MM.1S (cell line): Measurements from ENCODE around the gene LRRC27.

ENCODE experiments used
- DNase-seq: peaks from one replicate; pipeline ENCODE4 v3.0.0-alpha.2; 2015
- H2AFZ ChIP-seq: fragments of 300-600 bp; sonication (generic); 2 replicates; pipeline ENCODE4 v1.6.0; 2016; ENCODE audit warnings: antibody characterized with exemption, low read length
- H3F3A ChIP-seq: fragments of 300-600 bp; sonication (generic); 2 replicates; pipeline ENCODE4 v1.6.1; 2016; ENCODE audit warnings: mild to moderate bottlenecking, antibody characterized with exemption, low read length, moderate library complexity, mixed read lengths; ENCODE audit not compliant: insufficient read depth
- H3K27ac ChIP-seq: fragments of 300-600 bp; sonication (generic); 2 replicates; pipeline ENCODE4 v1.5.1; 2016; ENCODE audit warnings: mild to moderate bottlenecking, low read length
- H3K27me3 ChIP-seq: fragments of 300-600 bp; sonication (generic); replicated peaks from 2 replicates; pipeline ENCODE4 v1.6.0; 2016; ENCODE audit warnings: low read length; ENCODE audit not compliant: insufficient read depth
- H3K36me3 ChIP-seq: fragments of 300-600 bp; sonication (generic); replicated peaks from 2 replicates; pipeline ENCODE4 v1.6.1; 2016; ENCODE audit warnings: mild to moderate bottlenecking, low read length, mixed read lengths; ENCODE audit not compliant: insufficient read depth
- H3K4me1 ChIP-seq: fragments of 300-600 bp; sonication (generic); 2 replicates; pipeline ENCODE4 v1.6.1; 2016; ENCODE audit warnings: low read length, mixed read lengths
- H3K4me2 ChIP-seq: fragments of 300-600 bp; sonication (generic); 2 replicates; pipeline ENCODE4 v1.6.0; 2016; ENCODE audit warnings: low read depth, low read length
- H3K4me3 ChIP-seq: fragments of 300-600 bp; sonication (generic); 2 replicates; pipeline ENCODE4 v1.5.1; 2016; ENCODE audit warnings: low read length, mixed read lengths
- H3K79me2 ChIP-seq: fragments of 300-600 bp; sonication (generic); 2 replicates; pipeline ENCODE4 v1.6.1; 2016; ENCODE audit warnings: mixed run types, low read length, mixed read lengths
- H3K9ac ChIP-seq: fragments of 300-600 bp; sonication (generic); 2 replicates; pipeline ENCODE4 v1.6.1; 2016; ENCODE audit warnings: low read length, mixed read lengths
- H3K9me2 ChIP-seq: fragments of 300-600 bp; sonication (generic); replicated peaks from 2 replicates; pipeline ENCODE4 v1.6.1; 2016; ENCODE audit warnings: mild to moderate bottlenecking, low read length, mixed read lengths; ENCODE audit not compliant: insufficient read depth
- H3K9me3 ChIP-seq: fragments of 300-600 bp; sonication (generic); replicated peaks from 2 replicates; pipeline ENCODE4 v1.6.1; 2016; ENCODE audit warnings: mild to moderate bottlenecking, low read length, mixed read lengths; ENCODE audit not compliant: insufficient read depth
- H4K20me1 ChIP-seq: fragments of 300-600 bp; sonication (generic); 2 replicates; pipeline ENCODE4 v1.6.1; 2016; ENCODE audit warnings: mild to moderate bottlenecking, low read length, moderate library complexity, mixed read lengths; ENCODE audit not compliant: insufficient read depth
- CTCF ChIP-seq: fragments of 300-600 bp; sonication (generic); IDR thresholded peaks from 2 replicates; pipeline ENCODE4 v1.5.1; 2016; ENCODE audit warnings: antibody characterized with exemption, low read length, mixed read lengths
- EZH2 ChIP-seq: fragments of 300-600 bp; sonication (generic); optimal IDR thresholded peaks from 2 replicates; pipeline ENCODE3; 2017; ENCODE audit warnings: low read depth, mild to moderate bottlenecking, antibody characterized with exemption, low read length, mixed read lengths
- EZH2phosphoT487 ChIP-seq: fragments of 300-600 bp; sonication (generic); IDR thresholded peaks from 2 replicates; pipeline ENCODE4 v1.6.1; 2018; ENCODE audit warnings: antibody characterized with exemption, low read length

LRRC27 gene

GRCh38 chr10:132342553-132342952 is 10.6 kb downstream of the LRRC27 start:
- Histone ChIP-seq H3K4me1 (no peaks in the 10 kb centered on the region), H3K36me3 (no peaks in the 10 kb centered on the region), H3K9me2 (no peaks in the 10 kb centered on the region), H3K4me3 (no peak overlapping the region), H3K27ac (no peak overlapping the region), H3F3A (no peaks in the 10 kb centered on the region), H3K4me2 (no peak overlapping the region), H2AFZ (no peak overlapping the region), H3K9me3 (no peaks in the 10 kb centered on the region), H3K79me2 (no peaks in the 10 kb centered on the region), H3K9ac (no peak overlapping the region), H4K20me1 (no peaks in the 10 kb centered on the region), H3K27me3 (no peaks in the 10 kb centered on the region)
- DNase-seq: no peak
- TF ChIP-seq EZH2 (no peak), EZH2phosphoT487 (no peak), CTCF (no peak)

GRCh38 chr10:132344386-132344785 is 12.4 kb downstream of the LRRC27 start:
- TF ChIP-seq EZH2phosphoT487: no peak
- no peak for TF ChIP-seq EZH2
- no peak for TF ChIP-seq CTCF
- no peak for DNase-seq
- no peaks in the 10 kb centered on the region for H3K36me3 ChIP-seq

GRCh38 chr10:132345345-132345744 is 13.4 kb downstream of the LRRC27 start:
- Histone ChIP-seq H3K4me3 (no peak overlapping the region), H3K9me3 (no peaks in the 10 kb centered on the region), H3K79me2 (no peaks in the 10 kb centered on the region), H3F3A (no peaks in the 10 kb centered on the region), H3K4me2 (no peak overlapping the region), H3K4me1 (no peaks in the 10 kb centered on the region), H2AFZ (no peak overlapping the region), H3K9me2 (no peaks in the 10 kb centered on the region), H4K20me1 (no peaks in the 10 kb centered on the region), H3K27me3 (no peaks in the 10 kb centered on the region), H3K36me3 (no peaks in the 10 kb centered on the region), H3K9ac (no peak overlapping the region), H3K27ac (no peak overlapping the region)
- TF ChIP-seq EZH2phosphoT487 (no peak), EZH2 (no peak), CTCF (no peak)
- no peak for DNase-seq

More at GRCh38 chr10:132344386-132344785, 12.4 kb downstream of the LRRC27 start:
- H3K9ac ChIP-seq: no peak overlapping the region
- no peak overlapping the region for H3K27ac ChIP-seq
- H3K9me2 ChIP-seq: no peaks in the 10 kb centered on the region
- H3K9me3 ChIP-seq: no peaks in the 10 kb centered on the region
- H3K4me3 ChIP-seq: no peak overlapping the region
- no peaks in the 10 kb centered on the region for H3F3A ChIP-seq
- H3K4me2 ChIP-seq: no peak overlapping the region
- no peaks in the 10 kb centered on the region for H3K27me3 ChIP-seq
- no peaks in the 10 kb centered on the region for H3K4me1 ChIP-seq
- H4K20me1 ChIP-seq: no peaks in the 10 kb centered on the region
- H2AFZ ChIP-seq: no peak overlapping the region
- H3K79me2 ChIP-seq: no peaks in the 10 kb centered on the region
